GM19035 (cell line): Measurements from ENCODE around the gene KRT77.
"Not testable (repeated sequence)": the region's sequence is repeated elsewhere in the genome, so short reads cannot be mapped to it uniquely, and the experiment has no call there.

ENCODE experiments used
- ATAC-seq: cut with Tn5 transposase; IDR thresholded peaks from one replicate; pipeline ENCODE4 v1.9.1; 2021; ENCODE audit not compliant: unreplicated experiment

Gene KRT77

GRCh38 chr12:52677671-52678070 lies 25.7 kb downstream of the KRT77 start:
- ATAC-seq, result no peak

- ATAC-seq, result no peak
Observed at GRCh38 chr12:52677126-52677525, 26.2 kb downstream of the KRT77 start.

GRCh38 chr12:52676163-52676562 lies 27.2 kb downstream of the KRT77 start:
- ATAC-seq, result no peak

- no peak for ATAC-seq
Observed at GRCh38 chr12:52675301-52675701, 28.0 kb downstream of the KRT77 start.

DNA sequence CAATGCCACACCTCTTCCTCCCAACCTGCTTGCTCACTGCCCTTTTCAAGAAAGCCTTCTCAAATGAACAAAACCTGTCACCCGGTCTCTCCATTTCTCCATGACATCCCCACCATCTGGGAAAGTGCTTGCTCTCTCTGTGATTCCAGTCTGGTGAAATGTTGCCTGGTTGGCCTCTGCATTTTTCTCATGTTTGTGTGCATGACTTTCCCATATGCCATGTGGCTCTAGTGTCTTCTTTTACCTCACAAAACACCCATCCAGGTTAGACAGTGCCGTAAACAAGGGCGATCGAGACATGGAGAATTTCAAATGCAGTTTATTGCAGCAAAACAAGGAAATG lies 28.9 kb downstream of the KRT77 start:
- no peak for ATAC-seq

DNA sequence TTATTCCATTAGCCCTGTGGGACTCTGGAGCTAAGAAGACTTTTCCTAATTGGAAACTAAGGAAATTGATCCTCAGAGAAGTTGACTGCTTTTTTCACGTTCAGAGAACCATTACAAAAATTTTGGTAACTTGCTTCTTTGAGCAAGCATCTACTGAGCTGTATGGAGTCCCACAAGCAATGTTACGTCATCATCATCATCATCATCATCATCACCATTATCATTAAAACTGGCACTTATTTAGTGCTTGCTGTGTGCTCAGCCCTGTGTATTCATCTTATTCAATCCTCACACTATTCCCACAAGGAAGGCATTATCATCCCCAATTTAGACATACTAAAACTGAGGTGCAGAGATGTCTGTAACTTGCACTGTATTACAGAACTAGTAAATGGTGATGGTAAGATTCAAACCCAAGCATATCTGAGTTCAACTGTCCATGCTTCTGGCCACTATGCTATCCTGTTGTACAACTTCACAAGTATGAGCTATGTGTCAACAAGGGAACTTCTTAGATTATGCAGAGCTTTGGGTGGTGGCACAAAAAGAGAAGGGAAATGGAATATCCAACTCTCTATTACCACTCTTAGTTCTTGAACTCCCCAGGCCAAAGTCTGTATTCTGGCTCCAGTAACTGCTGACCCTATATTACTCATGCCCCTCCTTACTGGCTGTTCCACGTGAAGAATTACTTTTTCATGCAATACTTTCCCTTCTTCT lies 29.5 kb downstream of the KRT77 start:
- no peak for ATAC-seq

GRCh38 chr12:52673217-52673616 lies 30.1 kb downstream of the KRT77 start:
- no peak for ATAC-seq

DNA sequence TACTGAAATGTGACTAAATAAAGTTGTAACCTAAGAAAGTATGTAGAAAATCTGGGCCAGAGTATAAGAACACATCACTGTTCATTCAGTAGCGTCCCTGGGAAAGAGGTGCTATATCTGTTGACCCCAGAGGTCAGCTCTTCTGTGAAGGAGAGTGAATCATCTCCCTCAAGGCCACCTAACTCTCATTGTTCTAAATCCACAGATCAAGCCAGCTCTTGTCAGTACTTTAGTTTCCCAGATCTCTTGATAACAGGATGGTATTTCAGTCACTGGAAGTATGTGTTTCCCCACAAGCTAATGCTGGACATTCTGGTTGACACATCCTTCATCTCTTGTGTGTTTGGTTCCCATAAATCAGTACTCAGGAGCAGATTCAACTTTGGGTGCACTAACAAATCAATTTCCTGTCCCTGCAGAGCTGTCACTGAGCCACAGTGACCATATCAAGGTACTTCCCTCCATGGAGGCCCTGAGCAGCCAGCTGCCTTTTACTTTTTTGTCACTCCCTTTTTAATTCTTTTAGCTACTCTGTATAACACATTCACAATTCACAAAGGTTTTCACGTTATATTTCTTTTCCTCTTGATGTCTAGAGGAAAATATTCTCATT lies 30.9 kb downstream of the KRT77 start:
- no peak for ATAC-seq

DNA sequence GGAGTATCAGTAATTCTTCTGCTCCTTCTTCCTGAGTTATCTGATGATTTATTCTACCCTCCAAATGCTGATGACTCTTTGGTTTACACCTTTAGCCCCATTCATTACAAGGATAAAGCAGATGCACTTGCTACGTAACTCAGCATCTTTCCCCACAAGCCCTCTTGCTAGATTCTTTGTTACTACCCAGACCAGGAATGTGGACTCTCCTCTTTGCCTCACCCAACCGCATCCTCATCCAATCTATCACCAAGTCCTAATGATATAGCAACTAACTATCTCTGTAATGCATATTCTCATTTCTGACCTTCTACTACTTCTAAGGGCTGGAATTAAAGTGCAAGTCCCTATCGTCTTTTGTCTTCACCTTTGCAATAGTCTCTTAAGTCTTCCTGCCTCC lies 32.4 kb downstream of the KRT77 start:
- no peak for ATAC-seq

- ATAC-seq, result no peak
Observed at GRCh38 chr12:52670506-52670905, 32.8 kb downstream of the KRT77 start.

- ATAC-seq, result not testable (repeated sequence)
Observed at GRCh38 chr12:52669941-52670340, 33.4 kb downstream of the KRT77 start.

- ATAC-seq, result no peak
Observed at GRCh38 chr12:52669426-52669825, 33.9 kb downstream of the KRT77 start.

- no peak for ATAC-seq
Observed at GRCh38 chr12:52667931-52668330, 35.4 kb downstream of the KRT77 start.

DNA sequence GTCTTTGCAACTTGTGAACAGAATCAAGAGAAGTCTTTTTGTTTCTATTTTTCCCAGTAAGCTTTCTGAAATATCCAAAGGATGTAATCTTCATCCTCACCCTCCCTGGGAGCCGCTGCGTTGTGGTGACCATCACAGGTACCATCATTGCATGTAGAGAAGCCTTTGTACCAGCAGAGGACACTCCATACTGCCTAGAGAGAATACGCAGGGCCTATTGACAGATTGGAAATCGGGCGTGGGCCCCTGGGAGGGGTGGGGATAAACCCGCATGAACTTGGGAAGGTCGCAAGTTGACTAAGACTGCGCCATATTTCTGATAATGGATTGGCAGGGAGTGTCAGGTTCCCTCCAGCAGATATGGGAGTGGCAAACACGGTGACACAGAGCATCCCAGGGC lies 35.8 kb downstream of the KRT77 start:
- ATAC-seq, result no peak

GRCh38 chr12:52666471-52666870 lies 36.9 kb downstream of the KRT77 start:
- no peak for ATAC-seq

DNA sequence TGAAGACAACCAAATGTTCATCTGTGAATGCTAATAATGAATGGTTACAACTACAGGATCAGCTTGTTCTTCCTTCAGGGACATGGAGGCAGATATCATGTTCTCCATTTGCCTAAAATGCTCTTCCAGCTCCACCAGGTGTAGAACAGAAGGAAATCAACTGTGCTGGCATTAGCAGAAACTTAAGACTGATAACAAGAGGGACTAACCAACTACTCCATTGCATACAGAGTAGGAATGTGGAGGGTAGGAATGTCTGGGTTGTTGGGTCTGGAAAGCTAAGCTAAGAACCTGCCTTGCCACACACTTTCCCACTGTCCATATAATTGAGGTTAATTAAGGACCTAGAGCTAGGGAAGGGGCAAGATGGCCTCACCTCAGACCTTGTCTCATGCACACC lies 39.9 kb downstream of the KRT77 start:
- ATAC-seq, result no peak

DNA sequence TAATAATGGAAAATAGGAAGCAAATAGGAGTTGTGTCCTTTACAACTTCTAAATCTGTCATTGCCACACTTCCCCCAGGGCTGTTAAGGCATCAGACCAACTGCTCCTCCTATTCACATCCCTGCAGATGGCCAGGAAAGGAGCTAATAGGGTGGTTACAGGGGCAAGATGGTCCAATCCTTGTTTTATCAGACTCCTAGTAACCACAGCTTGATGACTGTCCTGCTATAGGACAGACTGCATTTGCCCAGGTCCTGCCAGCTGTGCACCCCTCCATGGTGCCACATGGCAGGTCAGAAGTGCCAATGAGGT lies 40.5 kb downstream of the KRT77 start:
- ATAC-seq, result no peak

DNA sequence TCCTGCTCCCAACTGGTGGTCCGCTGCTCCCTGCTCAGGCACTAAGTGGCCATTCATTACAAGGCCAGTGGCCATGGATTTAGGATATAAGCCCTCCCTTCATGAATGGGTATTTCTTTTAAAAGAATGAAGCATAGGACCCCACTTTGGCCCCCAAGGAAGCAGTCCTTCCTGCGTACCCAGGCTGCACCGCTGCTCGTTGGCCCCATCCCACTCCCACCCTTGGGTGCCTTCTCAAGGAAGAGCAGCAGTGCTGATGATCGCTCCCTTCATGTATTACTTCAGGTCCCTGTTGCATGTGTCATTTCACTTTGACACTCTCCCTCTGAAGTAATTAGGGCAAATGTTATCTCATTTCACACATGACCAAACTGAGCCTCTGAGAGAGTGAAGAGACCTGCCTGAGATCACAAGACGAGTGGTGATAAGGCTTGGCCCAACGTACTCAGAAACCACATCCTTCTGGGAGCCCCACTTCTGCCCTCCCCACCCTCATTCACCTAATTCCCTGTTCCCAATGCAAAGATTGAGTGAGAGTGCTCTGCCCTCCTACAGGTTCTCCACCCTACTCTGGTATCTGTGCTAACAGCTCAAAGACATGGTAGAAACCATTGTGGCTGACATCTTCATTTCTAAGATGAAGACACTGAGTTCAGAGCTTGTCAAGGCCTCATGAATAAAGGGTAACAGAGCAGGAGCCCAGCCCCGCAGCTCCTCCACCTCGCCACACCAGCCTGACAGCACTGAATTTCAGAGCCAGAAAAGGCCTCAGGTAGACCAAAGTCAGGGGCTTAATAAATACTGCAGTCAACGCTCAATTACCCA lies 41.0 kb downstream of the KRT77 start:
- ATAC-seq, result no peak

GRCh38 chr12:52661668-52662067 lies 41.7 kb downstream of the KRT77 start:
- no peak for ATAC-seq

DNA sequence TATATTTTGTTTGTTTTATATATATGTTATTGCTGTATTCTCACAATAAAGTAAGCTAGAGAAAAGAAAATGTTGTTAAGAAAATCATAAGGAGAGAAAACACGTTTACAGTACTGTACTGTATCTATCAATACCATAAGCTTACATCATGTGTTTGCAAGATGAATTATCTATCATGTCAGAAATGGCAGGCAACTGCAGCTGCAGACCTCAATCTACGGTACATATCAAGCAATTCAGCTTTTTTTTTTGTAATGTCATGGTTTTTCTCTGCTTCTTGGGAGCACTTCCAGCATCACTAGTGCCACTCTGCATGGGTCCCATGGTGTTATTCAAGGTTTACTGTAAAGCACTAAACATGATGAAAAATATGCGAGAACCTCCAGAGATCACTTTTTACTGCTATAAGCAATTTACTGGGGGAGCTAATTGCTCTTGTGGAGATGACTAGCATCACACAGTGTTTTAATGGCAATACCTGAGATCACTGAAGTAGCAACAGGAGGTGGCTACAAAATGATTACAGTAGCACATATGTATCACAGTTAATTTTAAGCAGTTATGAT lies 42.3 kb downstream of the KRT77 start:
- no peak for ATAC-seq

DNA sequence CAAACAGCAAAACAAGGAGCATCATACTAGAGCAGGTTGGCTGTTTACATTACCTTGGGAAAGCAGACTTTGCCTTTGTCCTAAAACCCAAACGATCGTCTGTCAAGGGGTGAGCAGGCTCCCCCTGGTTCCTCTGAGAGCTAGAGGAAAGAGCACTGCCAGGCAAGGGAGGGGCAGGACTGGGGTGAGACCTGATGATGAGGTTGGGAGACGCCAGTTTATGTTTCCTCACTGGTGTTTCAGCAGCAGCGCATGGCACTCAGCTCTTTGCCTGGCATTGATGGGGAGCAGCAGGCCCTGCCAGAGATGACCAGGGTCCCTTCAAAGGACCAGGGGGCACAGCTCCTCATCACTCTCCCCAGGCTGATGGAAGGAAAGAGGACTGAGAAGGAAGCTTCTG lies 43.4 kb downstream of the KRT77 start:
- no peak for ATAC-seq

DNA sequence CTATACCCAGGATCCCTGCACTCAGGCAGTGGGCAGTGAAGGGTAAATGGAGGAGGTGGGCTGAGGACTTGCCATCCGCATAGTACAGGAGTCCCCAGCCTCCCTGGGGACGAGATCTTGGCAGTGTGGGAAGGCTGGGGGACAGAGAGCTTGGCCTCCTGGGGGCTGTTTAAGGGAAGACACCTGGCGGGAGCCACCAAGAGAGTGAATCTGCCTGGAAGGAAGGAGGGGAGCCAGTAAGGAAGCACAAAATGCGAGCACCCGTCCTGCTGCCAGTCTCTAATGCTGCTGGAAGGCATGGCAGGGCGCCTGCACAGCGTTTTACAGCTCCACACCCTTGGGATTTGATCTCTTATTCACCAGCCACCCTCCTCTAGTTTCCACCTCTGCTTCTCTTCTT lies 43.9 kb downstream of the KRT77 start:
- no peak for ATAC-seq
